C4-2B (cell line): Measurements from ENCODE around the gene MEGF10.

Experiments used
- H3K27ac ChIP-seq: fragments of 450-650 bp; 2 replicates; pipeline ENCODE4 v1.5.1; 2017
- CTCF ChIP-seq: fragments of 450-650 bp; conservative IDR thresholded peaks from 2 replicates; pipeline ENCODE4 v1.5.1; 2017; ENCODE audit warnings: mild to moderate bottlenecking
- ZFX ChIP-seq: fragments of 450-650 bp; IDR thresholded peaks from 2 replicates; pipeline ENCODE4 v1.6.1; 2017

MEGF10 gene

GRCh38 chr5:127429928-127430327 is 139.3 kb downstream of the MEGF10 start:
- H3K27ac ChIP-seq: no peak overlapping the region
- no peak for TF ChIP-seq ZFX
- no peak for TF ChIP-seq CTCF

- no peak overlapping the region for H3K27ac ChIP-seq
- TF ChIP-seq CTCF (no peak), ZFX (no peak)
Observed at GRCh38 chr5:127430627-127431026, 140.0 kb downstream of the MEGF10 start.

- TF ChIP-seq ZFX: no peak
- TF ChIP-seq CTCF: no peak
Observed at GRCh38 chr5:127431977-127432585, 141.5 kb downstream of the MEGF10 start.

GRCh38 chr5:127433526-127433925 is 142.9 kb downstream of the MEGF10 start:
- TF ChIP-seq CTCF (no peak), ZFX (no peak)
- H3K27ac ChIP-seq: no peak overlapping the region

More at GRCh38 chr5:127431977-127432585, 141.5 kb downstream of the MEGF10 start:
- no peak overlapping the region for H3K27ac ChIP-seq

GRCh38 chr5:127434588-127434987 is 144.0 kb downstream of the MEGF10 start:
- no peak for TF ChIP-seq CTCF
- no peak for TF ChIP-seq ZFX
- H3K27ac ChIP-seq: no peak overlapping the region

- H3K27ac ChIP-seq: no peak overlapping the region
- TF ChIP-seq ZFX: no peak
- TF ChIP-seq CTCF: no peak
Observed at GRCh38 chr5:127435821-127436220, 145.2 kb downstream of the MEGF10 start.

GRCh38 chr5:127439644-127440043 is 149.0 kb downstream of the MEGF10 start:
- H3K27ac ChIP-seq: no peak overlapping the region
- no peak for TF ChIP-seq CTCF
- TF ChIP-seq ZFX: no peak
